HCT116 (cell line): ENCODE data around the gene GLOD4. TPM values are rescaled to one million over a fixed set of nuclear protein-coding genes. Genes with fewer than 3 reads are reported as not detected.

Experiments
- ATAC-seq: fragments of 200-7000 bp; cut with Tn5 transposase; 2 replicates; pipeline ENCODE4 v1.9.1; 2020; ENCODE audit warnings: mild to moderate bottlenecking, moderate library complexity
- BruUV-seq: library from RNA; stranded (reverse); fragments of 400-500 nt; replicated peaks from 2 replicates; lab custom pipeline; 2021; lab: Mats Ljungman, UMichigan
- CTCF ChIA-PET: fragments of 300-600 bp; sonication (Branson Sonifier 250); formaldehyde crosslinking; loops from one replicate; lab custom pipeline; 2021; ENCODE audit warnings: antibody characterized with exemption; lab: Charles Lee
- POLR2A ChIA-PET: fragments of 300-600, 350-600 bp; sonication (Branson Sonifier 250); formaldehyde crosslinking; loops from one replicate; lab custom pipeline; 2021; ENCODE audit warnings: antibody characterized with exemption; lab: Charles Lee
- RAD21 ChIA-PET, 2 experiments: fragments of 300-600 bp; sonication (Branson Sonifier 250); formaldehyde crosslinking; loops; one replicate each; lab custom pipeline; 2023; ENCODE audit warnings: low total read pairs in 2 of 2; ENCODE audit not compliant: uncharacterized antibody in 2 of 2, unreplicated experiment in 2 of 2, low non-redundant PET in 1 of 2; lab: Charles Lee
- DNase-seq: peaks from one replicate; pipeline ENCODE4 v3.0.0-alpha.2; 2010; ENCODE audit warnings: low read depth, low spot score
- H2AFZ ChIP-seq: fragments of 200-600 bp; shearing (Covaris generic), sonication (generic); 2 replicates; pipeline ENCODE4 v1.6.1; 2017; ENCODE audit warnings: low read depth, mixed run types, mixed read lengths, antibody characterized with exemption, low read length; ENCODE audit not compliant: poor library complexity, severe bottlenecking
- H3K27ac ChIP-seq: 2 replicates; pipeline ENCODE4 v1.5.1; 2012; ENCODE audit warnings: low read depth, low read length
- H3K27me3 ChIP-seq: fragments of 200-600 bp; sonication (generic); 2 replicates; pipeline ENCODE4 v1.6.1; 2016; ENCODE audit warnings: mixed run types, low read length, mixed read lengths; ENCODE audit not compliant: insufficient read depth
- H3K36me3 ChIP-seq, 2 experiments: fragments of 200-500 bp in 1 of 2; fragments of 200-600 bp in 1 of 2; sonication (Bioruptor generic) in 1 of 2; sonication (generic) in 1 of 2; 2 replicates each; pipeline versions ENCODE4 v1.5.1 to v1.6.1; 2014 to 2016; ENCODE audit warnings: low read length in 2 of 2, inconsistent platforms in 1 of 2, mixed read lengths in 1 of 2, mixed run types in 1 of 2; ENCODE audit not compliant: insufficient read depth in 2 of 2, control insufficient read depth in 1 of 2
- H3K4me1 ChIP-seq, 2 experiments: fragments of 200-600 bp in 1 of 2; sonication (generic) in 1 of 2; 2 replicates each; pipeline versions ENCODE4 v1.5.1 to v1.6.1; 2012 to 2017; ENCODE audit warnings: low read length in 2 of 2, inconsistent platforms in 1 of 2, mild to moderate bottlenecking in 1 of 2, mixed read lengths in 1 of 2, mixed run types in 1 of 2, moderate library complexity in 1 of 2; ENCODE audit not compliant: insufficient read depth in 2 of 2, control insufficient read depth in 1 of 2
- H3K4me2 ChIP-seq: fragments of 200-600 bp; sonication (generic); 2 replicates; pipeline ENCODE4 v1.6.1; 2017; ENCODE audit warnings: mixed run types, low read length, mixed read lengths
- H3K4me3 ChIP-seq, 2 experiments: fragments of 200-600 bp in 1 of 2; sonication (generic) in 1 of 2; replicated peaks in 1 of 2; 2 replicates each; pipeline ENCODE4 v1.5.1; 2011 to 2016; ENCODE audit warnings: low read length in 2 of 2, control low read depth in 1 of 2, low read depth in 1 of 2, mild to moderate bottlenecking in 1 of 2, mixed read lengths in 1 of 2, mixed run types in 1 of 2
- H3K79me2 ChIP-seq: fragments of 200-600 bp; sonication (generic); 2 replicates; pipeline ENCODE4 v1.6.1; 2017; ENCODE audit warnings: mild to moderate bottlenecking, mixed run types, low read length, moderate library complexity, mixed read lengths; ENCODE audit not compliant: insufficient read depth
- H3K9ac ChIP-seq: fragments of 200-600 bp; sonication (generic); 2 replicates; pipeline ENCODE4 v1.6.1; 2016; ENCODE audit warnings: low read length, mixed read lengths
- H3K9me2 ChIP-seq: fragments of 200-600 bp; sonication (generic), shearing (Covaris generic); 2 replicates; pipeline ENCODE4 v1.6.1; 2017; ENCODE audit warnings: mixed run types, mild to moderate bottlenecking, moderate library complexity; ENCODE audit not compliant: insufficient read depth
- H3K9me3 ChIP-seq, 2 experiments: fragments of 200-500 bp in 1 of 2; fragments of 200-600 bp in 1 of 2; sonication (Bioruptor generic) in 1 of 2; sonication (generic) in 1 of 2; 2 replicates each; pipeline ENCODE4 v1.6.1; 2014 to 2017; ENCODE audit warnings: low read length in 2 of 2, mixed read lengths in 2 of 2, inconsistent platforms in 1 of 2, low read depth in 1 of 2, mild to moderate bottlenecking in 1 of 2, mixed run types in 1 of 2, moderate library complexity in 1 of 2; ENCODE audit not compliant: control insufficient read depth in 1 of 2, insufficient read depth in 1 of 2
- H4K20me1 ChIP-seq: fragments of 200-600 bp; sonication (generic), shearing (Covaris generic); 2 replicates; pipeline ENCODE4 v1.6.1; 2017; ENCODE audit warnings: mixed run types, mild to moderate bottlenecking, moderate library complexity; ENCODE audit not compliant: insufficient read depth
- CBX3 ChIP-seq: IDR thresholded peaks from 2 replicates; pipeline ENCODE4 v1.6.1; 2012; ENCODE audit warnings: low read depth
- CEBPB ChIP-seq: IDR thresholded peaks from 2 replicates; pipeline ENCODE4 v1.6.1; 2012; ENCODE audit warnings: low read depth
- CTCF ChIP-seq, 3 experiments: fragments of 200-600 bp in 1 of 3; sonication (generic) in 1 of 3; IDR thresholded peaks in 2 of 3; conservative IDR thresholded peaks in 1 of 3; 2 replicates each; pipeline ENCODE4 v1.5.1; 2012 to 2017; ENCODE audit warnings: low read depth in 2 of 3, low read length in 2 of 3, antibody characterized with exemption in 1 of 3, borderline replicate concordance in 1 of 3, control low read depth in 1 of 3, mild to moderate bottlenecking in 1 of 3, mixed read lengths in 1 of 3, mixed run types in 1 of 3, moderate library complexity in 1 of 3; ENCODE audit not compliant: insufficient read depth in 1 of 3
- ELF1 ChIP-seq: IDR thresholded peaks from 2 replicates; pipeline ENCODE4 v1.6.1; 2012; ENCODE audit warnings: low read depth, borderline replicate concordance
- EZH2 ChIP-seq: fragments of 200-600 bp; sonication (generic); IDR thresholded peaks from 2 replicates; pipeline ENCODE4 v1.6.1; 2017; ENCODE audit warnings: antibody characterized with exemption, mixed run types
- EZH2phosphoT487 ChIP-seq: fragments of 200-600 bp; IDR thresholded peaks from 2 replicates; pipeline ENCODE4 v1.6.1; 2018; ENCODE audit warnings: antibody characterized with exemption, borderline replicate concordance
- FOSL1 ChIP-seq: IDR thresholded peaks from 2 replicates; pipeline ENCODE4 v1.6.1; 2012; ENCODE audit warnings: low read depth
- JUND ChIP-seq: IDR thresholded peaks from 2 replicates; pipeline ENCODE4 v1.6.1; 2012
- POLR2AphosphoS5 ChIP-seq: IDR thresholded peaks from 2 replicates; pipeline ENCODE4 v1.6.1; 2011; ENCODE audit warnings: mild to moderate bottlenecking, low read depth, low read length, moderate library complexity
- RAD21 ChIP-seq: IDR thresholded peaks from 2 replicates; pipeline ENCODE4 v1.6.1; 2012; ENCODE audit warnings: low read depth, mild to moderate bottlenecking
- REST ChIP-seq: IDR thresholded peaks from 2 replicates; pipeline ENCODE4 v1.6.1; 2012; ENCODE audit warnings: low read depth
- SRF ChIP-seq: IDR thresholded peaks from 2 replicates; pipeline ENCODE4 v1.6.1; 2012; ENCODE audit warnings: low read depth
- TCF7L2 ChIP-seq: IDR thresholded peaks from 2 replicates; pipeline ENCODE4 v1.7.0; 2011; ENCODE audit warnings: borderline replicate concordance, inconsistent platforms; ENCODE audit not compliant: insufficient read depth, insufficient read length; ENCODE audit errors: extremely low read depth
- YY1 ChIP-seq: IDR thresholded peaks from 2 replicates; pipeline ENCODE4 v1.6.1; 2011; ENCODE audit warnings: low read length, low read depth, moderate library complexity, mild to moderate bottlenecking; ENCODE audit not compliant: insufficient replicate concordance; ENCODE audit errors: extremely low read depth
- ZBTB33 ChIP-seq: IDR thresholded peaks from 2 replicates; pipeline ENCODE4 v1.6.1; 2011; ENCODE audit warnings: mild to moderate bottlenecking, low read length, moderate library complexity; ENCODE audit not compliant: insufficient replicate concordance; ENCODE audit errors: extremely low read depth
- ZNF274 ChIP-seq: fragments of 200-500 bp; sonication (Bioruptor generic); IDR thresholded peaks from 2 replicates; pipeline ENCODE4 v1.6.1; 2014; ENCODE audit warnings: mild to moderate bottlenecking, low read depth, low read length, inconsistent platforms
- intact Hi-C: fragments of 100-400 bp; cut with micrococcal nuclease; formaldehyde crosslinking; loops from 2 replicates; pipeline ENCODE4 v1.10.0; 2022
- total RNA-seq: library from RNA; stranded (reverse); gene quantifications from one replicate; pipeline ENCODE4 v1.2.1, GENCODE V29; 2021; ENCODE audit not compliant: unreplicated experiment

GLOD4 gene
- total RNA-seq, 1 experiment from 2014 or later = 80.7 TPM

- Histone ChIP-seq H3K4me3 (no peak overlapping the region), H3K27ac (no peak overlapping the region), H3K9me3 (no peaks in the 10 kb centered on the region), H3K36me3 (peaks cover 4 to 11% of the 10 kb centered on the region in 2 experiments; a peak in 1 of 4 replicates), H3K9ac (no peak overlapping the region), H3K4me2 (no peak overlapping the region), H3K79me2 (peaks cover 2% of the 10 kb centered on the region; the same call in 1 of the 2 replicates), H4K20me1 (no peaks in the 10 kb centered on the region), H3K4me1 (peaks cover 0 to under 1% of the 10 kb centered on the region in 2 experiments; a peak in 2 of 4 replicates), H3K27me3 (no peaks in the 10 kb centered on the region), H3K9me2 (no peaks in the 10 kb centered on the region), H2AFZ (no peak overlapping the region)
- ChIA-PET POLR2A (no interaction called here), RAD21 (no interaction called here), CTCF (no interaction called here)
- intact Hi-C loops = no loop called here
- TF ChIP-seq CEBPB = no peak
- TF ChIP-seq REST = no peak
- TF ChIP-seq ZNF274 = no peak
- no peak for TF ChIP-seq EZH2
- no peak for TF ChIP-seq YY1
- no peak for TF ChIP-seq ZBTB33
- TF ChIP-seq EZH2phosphoT487 = no peak
- TF ChIP-seq CBX3 = no peak
- TF ChIP-seq SRF = no peak
- no peak for TF ChIP-seq JUND
- no peak for TF ChIP-seq FOSL1
- no peak for TF ChIP-seq ELF1
- no peak for TF ChIP-seq CTCF (IDR thresholded peaks at IDR 0.05 in 2 of 3, conservative IDR thresholded peaks at IDR 0.05 in 1 of 3; ENCODE audit: borderline replicate concordance in 1 of 3, insufficient read depth in 1 of 3, low read depth in 2 of 3, low read length in 2 of 3)
- TF ChIP-seq RAD21 = no peak
- no peak for TF ChIP-seq POLR2AphosphoS5
- no peak for TF ChIP-seq TCF7L2
- no TSS peak for BruUV-seq
- DNase-seq (no peak), ATAC-seq (no peak)
These were observed 41.4 kb upstream of the GLOD4 start for GRCh38 chr17:823501-823902.
